Nucleus accumbens (tissue), 56 donors: Measurements from ENCODE around the gene HLA-A.

Experiments
- DNase-seq, 56 donors: peaks; one replicate each; lab custom pipeline; 2025; lab: John Stamatoyannopoulos, UW

The HLA-A gene

GRCh38 chr6:29933955-29934354 lies 8.4 kb upstream of the HLA-A start:
- DNase-seq: no peak

- no peak for DNase-seq
Observed at GRCh38 chr6:29935273-29935955, 6.9 kb upstream of the HLA-A start.

GRCh38 chr6:29938746-29939508 lies 3.4 kb upstream of the HLA-A start:
- DNase-seq: no peak

GRCh38 chr6:29941016-29941415 lies 1.3 kb upstream of the HLA-A start:
- DNase-seq: peak in 3 of 56 donors; percentile 3 to 8 (median 3)

GRCh38 chr6:29941471-29941870 lies 861 bp upstream of the HLA-A start:
- no peak for DNase-seq

- peak in 1 of 56 donors; percentile 62 for DNase-seq
Observed at GRCh38 chr6:29941916-29942274, 437 bp upstream of the HLA-A start.

- peak in 2 of 56 donors; percentile 10 to 34 for DNase-seq
Observed at GRCh38 chr6:29943053-29943966, 978 bp downstream of the HLA-A start.

- peak in 1 of 56 donors; percentile 41 for DNase-seq
Observed at GRCh38 chr6:29945281-29945820, 3.0 kb downstream of the HLA-A start.

- DNase-seq: no peak
Observed at GRCh38 chr6:29946223-29947076, 4.1 kb downstream of the HLA-A start.

- DNase-seq: no peak
Observed at GRCh38 chr6:29947077-29947980, 5.0 kb downstream of the HLA-A start.

GRCh38 chr6:29948277-29948676 lies 5.9 kb downstream of the HLA-A start:
- DNase-seq: no peak

- DNase-seq: no peak
Observed at GRCh38 chr6:29949934-29950333, 7.6 kb downstream of the HLA-A start.

- no peak for DNase-seq
Observed at GRCh38 chr6:29951882-29952281, 9.6 kb downstream of the HLA-A start.

- no peak for DNase-seq
Observed at GRCh38 chr6:29953001-29953441, 10.7 kb downstream of the HLA-A start.

GRCh38 chr6:29953686-29954085 lies 11.4 kb downstream of the HLA-A start:
- DNase-seq: no peak

GRCh38 chr6:29954272-29954671 lies 11.9 kb downstream of the HLA-A start:
- no peak for DNase-seq

GRCh38 chr6:29955783-29956182 lies 13.5 kb downstream of the HLA-A start:
- no peak for DNase-seq

GRCh38 chr6:29956518-29956917 lies 14.2 kb downstream of the HLA-A start:
- DNase-seq: no peak

- no peak for DNase-seq
Observed at GRCh38 chr6:29958046-29958445, 15.7 kb downstream of the HLA-A start.
